ENCODE measurements around the gene C1QTNF5.

Gene C1QTNF5

DNA sequence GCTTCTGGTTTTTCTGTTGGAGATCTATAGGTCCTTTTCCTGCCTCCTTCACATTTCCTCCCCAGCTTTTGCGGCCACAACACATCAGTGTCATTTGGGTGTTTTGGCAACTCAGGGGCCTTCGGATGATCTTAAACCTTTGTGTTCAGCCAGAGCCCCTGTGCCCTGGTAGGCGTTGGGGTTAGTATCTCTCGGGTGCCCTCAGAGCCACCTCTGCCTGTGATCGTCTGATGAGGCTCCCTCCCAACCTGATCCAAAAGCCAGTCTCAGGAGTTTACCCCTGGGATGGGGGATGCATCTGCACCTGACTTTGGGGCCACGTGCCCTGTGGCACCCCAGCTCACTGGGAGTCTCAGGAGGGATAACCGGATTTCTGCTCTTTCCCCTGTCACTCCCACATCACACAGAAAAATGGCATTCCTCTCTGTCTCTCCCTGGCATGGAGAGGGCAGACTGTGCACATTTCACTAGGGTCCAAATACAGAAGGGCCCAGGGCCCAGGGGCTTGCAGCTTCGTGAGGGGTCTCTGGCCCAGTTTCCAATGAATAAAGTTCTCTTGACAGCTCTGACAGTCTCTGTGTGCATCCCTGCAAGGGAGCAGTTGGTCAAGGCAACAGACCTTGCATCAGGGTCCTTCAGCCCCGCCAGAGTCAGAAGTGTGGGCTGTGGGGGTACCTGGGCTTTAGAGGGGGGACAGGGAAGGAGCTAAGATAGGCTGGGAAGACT lies 3.8 kb downstream of the C1QTNF5 start:
- DNase-seq = no peak

DNA sequence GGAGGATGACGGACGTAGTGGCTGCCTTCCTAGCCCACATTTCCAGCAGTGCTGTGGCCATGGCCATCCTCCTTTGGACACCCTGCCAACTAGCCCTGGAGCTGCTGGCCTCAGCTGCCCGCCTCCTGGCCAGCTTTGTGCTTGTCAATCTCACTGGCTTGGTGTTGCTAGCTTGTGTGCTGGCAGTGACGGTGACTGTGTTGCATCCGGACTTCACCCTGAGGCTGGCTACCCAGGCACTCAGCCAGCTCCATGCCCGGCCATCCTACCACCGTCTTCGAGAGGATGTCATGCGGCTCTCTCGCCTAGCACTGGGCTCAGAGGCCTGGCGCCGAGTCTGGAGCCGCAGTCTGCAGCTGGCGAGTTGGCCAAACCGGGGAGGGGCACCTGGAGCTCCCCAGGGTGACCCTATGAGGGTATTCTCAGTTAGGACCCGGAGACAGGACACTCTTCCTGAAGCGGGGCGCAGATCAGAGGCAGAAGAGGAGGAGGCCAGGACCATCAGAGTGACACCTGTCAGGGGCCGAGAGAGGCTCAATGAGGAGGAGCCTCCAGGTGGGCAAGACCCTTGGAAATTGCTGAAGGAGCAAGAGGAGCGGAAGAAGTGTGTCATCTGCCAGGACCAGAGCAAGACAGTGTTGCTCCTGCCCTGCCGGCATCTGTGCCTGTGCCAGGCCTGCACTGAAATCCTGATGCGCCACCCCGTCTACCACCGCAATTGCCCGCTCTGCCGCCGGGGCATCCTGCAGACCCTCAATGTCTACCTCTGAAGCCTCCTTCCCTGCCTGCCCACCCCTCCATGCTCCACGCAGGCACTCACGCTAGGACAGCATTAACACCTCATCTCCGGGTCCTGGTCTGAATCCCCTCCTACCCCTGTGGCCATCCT lies 4.8 kb downstream of the C1QTNF5 start:
- no peak for DNase-seq

DNA sequence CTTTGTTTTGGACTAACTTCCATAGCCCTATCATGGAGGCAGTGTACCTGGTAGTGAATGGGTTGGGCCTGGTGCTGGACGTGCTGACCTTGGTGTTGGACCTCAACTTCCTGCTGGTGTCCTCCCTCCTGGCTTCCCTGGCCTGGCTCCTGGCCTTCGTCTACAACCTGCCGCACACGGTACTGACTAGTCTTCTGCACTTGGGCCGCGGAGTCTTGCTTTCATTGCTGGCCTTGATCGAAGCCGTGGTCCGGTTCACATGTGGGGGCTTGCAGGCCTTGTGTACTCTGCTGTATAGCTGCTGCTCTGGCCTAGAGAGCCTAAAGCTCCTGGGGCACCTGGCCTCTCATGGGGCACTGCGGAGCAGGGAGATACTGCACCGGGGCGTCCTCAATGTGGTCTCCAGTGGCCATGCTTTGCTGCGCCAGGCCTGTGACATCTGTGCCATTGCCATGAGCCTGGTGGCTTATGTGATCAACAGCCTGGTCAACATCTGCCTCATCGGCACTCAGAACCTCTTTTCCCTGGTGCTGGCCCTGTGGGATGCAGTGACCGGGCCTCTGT lies 5.5 kb downstream of the C1QTNF5 start:
- DNase-seq = no peak

DNA sequence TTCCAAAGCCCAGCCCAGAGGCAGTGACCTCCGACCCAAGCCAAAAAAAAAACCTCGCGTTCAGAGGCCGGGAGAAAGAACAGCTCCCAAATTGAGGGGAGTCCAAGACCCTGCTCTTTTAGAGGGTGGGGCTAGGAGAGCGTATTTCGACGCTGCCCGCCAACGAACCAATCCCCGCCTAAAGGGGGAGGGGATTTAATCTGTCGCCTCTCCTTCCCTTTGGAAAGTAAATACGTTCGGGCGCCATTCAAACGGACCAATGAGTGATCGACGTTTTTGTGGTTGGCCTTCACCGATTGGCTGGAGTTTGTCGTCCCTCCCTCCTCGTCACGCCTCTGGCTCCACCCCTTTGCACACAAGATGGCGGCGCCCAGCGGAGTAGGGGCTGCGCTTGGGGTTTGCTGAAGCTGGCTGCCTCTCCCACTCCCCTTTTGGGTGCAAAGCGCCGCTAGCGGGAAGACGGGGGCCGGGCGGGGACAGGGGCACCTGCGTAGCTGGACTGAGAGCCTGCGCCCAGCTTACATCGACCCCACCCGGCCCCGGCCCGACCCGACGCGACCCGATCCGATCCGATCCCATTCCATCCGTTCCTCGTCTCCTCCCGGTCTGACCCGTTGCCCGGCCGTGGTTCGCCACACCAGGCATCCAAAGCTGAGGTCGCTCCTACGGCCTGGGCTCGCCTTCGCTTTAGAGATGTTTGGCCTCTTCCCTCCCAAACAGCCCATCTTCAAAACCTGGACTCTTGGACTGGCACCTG lies 6.3 kb downstream of the C1QTNF5 start, which contains the start of gene RNF26:
RNF26 (plus strand) TSS at position 354 of the 757 bp plus-strand sequence. CDS start 596 bp downstream, outside the sequence.
- DNase-seq = peak; percentile 96 to 99

DNA sequence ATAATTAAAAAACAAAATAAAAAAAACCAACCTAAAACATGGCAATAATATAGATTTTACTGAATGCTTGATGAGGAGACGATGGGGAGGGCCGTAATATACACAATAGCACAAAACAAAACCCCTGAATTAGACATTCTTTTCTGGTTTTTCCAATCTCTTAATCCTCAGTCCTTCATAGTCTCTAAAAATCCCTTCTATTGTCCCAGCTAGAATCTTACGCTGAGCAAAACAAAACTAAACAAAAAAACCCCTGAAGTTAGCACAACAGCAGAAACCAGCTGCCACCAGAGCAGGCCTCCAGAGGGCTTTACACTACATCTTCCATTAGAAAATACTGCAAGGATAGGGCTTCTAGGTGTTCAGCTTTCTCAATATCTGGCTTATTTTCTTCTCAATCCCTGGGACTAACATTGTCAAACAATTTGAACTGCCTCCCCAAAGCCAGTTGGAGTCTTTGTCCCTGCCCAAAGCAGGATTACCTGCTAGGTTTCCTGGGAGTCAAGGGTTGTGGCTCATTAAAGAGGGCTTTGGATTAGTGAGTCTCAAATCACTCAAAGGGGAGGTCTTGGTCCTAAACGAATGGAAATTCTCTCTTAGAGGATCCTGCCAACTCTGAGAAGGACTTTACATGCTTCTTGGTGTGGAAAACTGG lies 8.4 kb downstream of the C1QTNF5 start:
- DNase-seq = no peak

DNA sequence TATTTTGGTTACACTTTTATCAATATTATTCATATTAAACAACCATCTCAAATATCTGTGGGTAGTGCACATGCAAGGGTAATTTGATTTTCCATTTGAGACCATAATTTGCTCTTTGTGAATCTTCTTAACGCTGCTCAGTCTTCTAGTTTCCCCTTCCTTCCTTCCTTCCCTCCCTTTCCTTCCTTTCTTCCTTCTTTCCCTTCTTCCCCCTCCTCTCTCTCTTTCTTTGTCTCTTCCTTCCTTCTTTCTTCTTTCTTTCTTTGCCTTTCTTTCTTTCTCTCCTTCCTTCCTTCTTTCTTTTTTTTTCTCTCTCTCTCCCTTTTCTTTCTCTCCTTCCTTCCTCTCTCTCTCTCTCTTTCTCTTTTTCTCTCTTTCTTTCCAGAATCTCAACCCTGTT lies 10.4 kb downstream of the C1QTNF5 start:
- DNase-seq = no peak

DNA sequence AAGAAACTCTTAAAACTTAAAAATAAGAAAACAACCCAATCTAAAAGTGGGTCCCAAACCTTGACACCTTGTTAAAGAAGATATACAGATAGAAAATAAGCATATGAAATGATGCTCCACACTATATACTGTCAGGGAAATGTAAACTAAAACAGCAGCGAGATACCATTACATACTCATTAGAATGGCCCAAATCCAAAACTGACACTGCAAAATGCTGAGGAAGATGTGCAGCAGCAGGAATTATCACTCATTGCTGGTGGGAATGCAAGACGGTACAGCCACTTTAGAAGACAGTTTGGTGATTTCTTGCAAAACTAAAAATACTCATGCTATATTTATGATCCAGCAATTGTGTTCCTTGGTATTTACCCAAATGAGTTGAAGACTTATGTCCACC lies 11.4 kb downstream of the C1QTNF5 start:
- no peak for DNase-seq

DNA sequence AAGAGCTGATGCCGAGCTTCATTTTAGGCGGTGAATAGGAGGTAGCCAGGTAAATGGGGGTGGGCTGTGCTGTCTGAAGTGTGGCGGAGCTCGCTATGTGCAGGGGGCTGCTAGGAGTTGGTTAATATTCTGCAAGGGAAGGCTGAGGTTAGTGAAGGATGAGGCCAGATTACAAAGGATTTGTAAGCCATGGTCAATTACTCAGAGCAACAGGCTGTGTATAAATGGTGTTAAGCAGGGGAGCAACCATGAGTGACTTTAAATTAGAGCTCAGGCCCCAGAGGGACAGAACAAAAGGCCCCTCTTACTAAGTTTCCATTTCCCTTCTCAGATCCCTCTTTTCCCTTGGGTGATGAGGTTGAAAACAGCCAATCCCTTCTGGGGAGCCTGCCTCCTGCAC lies 16.5 kb downstream of the C1QTNF5 start:
- DNase-seq = no peak

DNA sequence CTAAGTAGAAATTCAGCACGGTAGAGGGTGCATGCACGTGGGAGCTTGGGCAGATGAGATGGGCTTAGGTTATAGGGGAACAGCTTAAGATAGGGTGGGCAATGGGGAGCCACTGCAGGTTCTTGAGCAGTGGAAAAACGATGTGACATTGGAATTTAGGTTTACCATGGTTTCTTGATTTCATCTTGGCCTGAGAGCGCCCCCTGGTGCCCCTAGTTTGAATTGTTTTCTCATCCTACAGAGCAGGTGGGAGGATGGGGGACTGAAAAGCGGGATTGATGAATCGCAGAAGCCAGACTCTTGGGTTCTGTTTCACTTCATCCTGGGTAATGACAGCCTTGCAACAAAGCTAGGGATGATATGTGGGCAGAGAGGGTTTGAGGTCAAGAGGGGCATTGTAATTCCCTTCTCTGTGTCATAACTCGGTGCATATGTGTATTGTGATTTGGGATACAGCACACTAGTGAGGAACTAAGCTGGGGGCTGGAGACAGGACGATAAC lies 17.1 kb downstream of the C1QTNF5 start:
- peak; percentile 44 to 90 for DNase-seq

DNA sequence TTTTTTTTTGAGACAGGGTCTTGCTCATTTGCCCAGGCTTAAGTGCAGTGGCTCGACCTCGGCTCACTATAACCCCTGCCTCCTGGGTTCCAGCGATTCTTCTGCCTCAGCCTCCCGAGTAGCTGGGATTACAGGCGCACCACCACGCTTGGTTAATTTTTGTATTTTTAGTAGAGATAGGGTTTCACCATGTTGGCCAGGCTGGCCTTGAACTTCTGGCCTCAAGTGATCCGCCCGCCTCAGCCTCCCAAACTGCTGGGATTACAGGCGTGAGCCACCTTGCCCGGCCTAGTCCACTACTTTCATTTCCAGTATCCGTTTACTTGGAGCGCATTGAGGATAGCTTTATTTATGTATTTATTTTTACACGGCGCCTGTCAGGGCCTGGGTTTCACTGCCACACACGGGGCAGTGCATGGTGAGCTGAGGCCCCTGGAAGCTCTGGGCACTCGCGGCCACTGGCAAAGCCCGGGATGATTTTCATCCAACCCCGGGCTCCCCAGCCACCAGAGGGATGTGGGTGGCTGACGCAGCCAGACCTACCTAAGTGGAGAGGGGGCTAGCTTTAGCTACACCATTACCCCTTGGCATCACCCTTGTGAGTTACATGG lies 17.7 kb downstream of the C1QTNF5 start:
- no peak for DNase-seq

DNA sequence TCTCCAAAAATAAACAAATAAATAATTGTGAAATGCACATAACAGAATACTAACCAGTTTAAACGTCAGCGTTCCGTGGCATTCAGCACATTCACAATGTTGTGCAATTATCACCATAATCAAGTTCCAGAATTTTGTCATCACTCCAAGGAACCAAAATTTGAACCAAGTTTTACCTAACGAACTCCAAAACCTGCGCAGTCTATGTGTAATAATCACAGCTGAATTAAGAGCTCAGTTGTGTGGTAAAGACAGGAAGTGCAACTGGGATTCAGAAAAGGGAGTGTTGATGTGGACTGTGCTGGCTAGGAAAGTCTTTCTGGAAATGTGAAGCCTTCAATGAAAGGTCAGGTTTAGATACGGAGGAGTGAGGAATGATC lies 18.3 kb downstream of the C1QTNF5 start:
- no peak for DNase-seq

DNA sequence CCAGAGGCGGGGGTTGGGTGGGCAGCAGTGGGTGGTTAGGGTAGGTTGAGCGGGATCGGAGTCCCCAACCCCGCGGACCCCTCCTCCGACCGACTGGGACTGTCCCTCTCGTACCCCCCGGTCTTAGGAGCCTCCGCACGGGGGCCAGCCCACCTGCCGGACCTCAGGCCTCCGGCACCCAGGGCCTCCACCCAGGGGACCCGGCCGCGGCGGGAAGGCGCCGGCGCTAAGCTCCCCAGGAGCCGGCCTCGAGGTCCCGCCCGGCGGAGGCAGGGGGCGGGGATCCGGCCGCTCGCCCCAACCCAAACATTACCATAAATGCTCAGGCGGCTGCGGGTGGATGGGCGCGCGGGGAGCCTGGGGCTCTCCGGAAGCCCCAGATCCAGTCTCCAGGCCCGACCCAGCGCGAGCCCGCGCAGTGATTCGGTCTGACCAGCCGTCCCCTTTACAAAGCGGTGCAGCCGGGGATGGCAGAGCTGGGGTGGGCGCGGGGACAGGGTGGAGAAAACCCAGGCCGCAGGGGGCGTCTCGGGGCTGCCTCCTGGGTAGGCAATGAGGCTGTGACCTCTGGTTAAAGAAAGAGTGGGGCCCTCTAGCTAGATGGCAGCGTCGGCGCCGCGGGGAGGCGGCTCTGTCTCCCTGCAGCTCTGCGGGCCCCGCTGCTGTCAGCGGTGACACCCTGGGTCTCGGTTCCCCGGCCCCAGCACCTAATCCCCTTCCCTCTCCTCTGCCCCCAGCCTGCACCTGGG lies 19.7 kb downstream of the C1QTNF5 start:
- no peak for DNase-seq

DNA sequence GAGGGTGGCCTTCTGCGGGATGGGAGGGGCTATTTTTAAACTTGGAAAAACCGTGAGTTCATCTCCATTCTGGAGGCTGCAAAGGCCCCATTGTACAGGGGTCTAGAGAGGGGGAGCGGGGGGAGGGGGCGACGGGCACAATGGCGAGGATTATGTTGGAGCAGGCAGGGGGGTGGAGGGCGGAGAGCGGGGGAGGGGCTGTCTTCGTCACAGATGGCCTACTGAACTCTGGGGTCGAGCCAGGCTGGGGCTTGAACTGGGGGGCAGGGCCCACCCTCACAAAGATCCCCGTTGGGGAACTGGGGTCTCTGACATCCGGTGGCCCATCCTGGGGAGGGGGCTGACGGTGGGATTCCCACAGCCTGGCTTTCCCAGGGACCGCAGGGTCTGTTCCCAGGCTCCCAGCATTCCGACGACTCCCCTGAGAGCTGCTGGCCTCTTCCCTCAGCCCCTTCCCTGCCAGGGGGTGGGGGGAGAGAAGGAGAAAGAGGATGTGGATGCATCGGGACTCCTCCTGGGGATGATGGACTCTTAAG lies 20.4 kb downstream of the C1QTNF5 start:
- DNase-seq = no peak

DNA sequence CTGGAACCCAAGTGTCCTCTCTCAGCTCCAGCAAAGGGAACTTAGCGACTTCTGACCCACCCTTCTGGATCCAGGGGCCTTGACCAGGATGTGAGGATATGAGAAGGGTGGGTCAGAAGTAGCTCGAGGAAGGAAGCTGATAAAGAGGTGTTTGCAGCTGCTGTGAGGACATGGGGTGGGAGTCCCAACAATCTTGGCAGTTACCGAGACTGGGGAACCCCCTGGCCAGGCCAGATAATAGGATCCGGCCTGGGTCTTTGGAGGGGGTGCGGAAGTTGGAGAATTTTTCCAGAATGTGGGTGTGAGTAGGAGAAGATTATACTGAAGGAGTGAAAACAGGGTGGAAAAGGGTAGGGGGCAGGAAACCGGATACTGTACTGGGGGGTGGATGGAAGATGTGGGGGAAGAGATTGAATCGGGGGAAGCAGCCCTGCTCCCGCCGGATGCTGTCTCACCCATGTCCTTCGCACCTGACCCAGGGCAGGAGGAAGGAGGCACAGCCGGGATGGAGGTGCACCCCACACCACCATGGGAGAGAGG lies 20.9 kb downstream of the C1QTNF5 start:
- no peak for DNase-seq

DNA sequence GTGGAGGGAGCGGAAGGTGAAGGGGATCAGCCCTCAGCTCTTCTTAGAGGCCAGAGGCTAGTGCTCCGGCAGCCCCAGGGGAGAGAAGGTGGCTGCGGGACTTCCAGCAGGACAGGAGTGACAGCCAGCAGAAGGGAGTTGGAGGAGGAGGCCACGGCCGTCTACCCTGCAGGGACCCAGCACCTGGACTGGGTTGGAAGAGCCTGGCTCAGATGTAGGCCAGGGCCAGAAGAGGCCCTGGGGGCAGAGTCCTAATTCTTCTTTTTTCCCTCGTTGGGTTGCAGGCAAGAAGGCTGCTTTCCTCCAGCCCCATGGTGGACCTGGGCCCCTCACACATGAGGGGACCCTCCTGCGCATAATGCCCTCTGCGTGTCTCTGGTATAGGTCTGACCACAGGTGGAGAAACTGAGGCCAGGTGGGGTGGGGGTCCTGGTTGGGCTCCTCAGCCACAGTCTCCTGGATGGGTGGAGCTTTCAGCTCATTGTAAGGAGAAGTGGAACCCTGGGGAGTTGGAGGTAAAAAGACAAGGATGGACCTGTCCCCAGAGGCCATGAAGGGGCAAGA lies 21.5 kb downstream of the C1QTNF5 start:
- no peak for DNase-seq

DNA sequence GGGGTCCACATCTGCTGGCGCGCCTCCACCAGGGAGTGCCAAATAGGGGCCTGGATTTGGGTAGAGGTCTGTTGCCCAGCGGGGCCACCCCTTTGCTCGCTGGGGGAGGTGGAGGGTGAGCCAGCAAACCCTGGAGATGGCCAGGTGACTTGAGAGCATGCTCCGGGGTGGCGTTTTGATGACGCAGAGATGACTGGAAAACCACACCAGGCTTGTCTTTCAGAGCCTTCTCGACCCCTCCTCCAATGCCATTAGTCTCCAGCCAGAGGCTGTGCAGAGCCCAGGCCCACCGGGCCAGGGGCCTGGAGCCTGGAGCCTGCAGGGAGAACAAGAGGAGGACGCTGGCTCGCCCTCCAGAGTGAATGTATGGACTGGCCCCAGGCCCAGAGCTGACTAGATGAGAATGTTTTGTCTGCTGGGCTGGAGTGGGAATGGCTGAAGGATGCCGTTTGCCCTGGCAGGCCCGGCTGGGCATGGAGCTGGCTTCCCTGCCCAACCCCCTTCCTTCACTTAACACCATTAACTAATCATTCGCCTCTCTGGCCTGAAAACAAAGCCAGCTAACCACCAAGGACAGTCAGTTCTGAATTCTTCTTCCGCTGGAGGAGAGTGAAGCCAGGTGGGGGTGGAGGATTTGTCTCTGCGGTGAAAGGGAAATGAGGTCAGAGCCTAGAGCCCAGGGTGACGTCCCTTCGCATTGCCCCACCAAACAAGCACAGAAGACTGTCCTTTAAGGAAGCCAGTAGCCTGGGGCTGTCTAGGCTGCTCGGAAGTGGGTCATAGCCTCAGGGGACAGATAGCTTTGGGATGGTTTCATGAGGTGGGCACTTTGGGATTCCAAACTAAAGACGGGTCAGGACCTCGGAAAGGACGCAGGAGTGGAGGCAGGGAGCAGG lies 22.2 kb downstream of the C1QTNF5 start:
- peak in 1 of 2 donors; percentile 22 for DNase-seq

DNA sequence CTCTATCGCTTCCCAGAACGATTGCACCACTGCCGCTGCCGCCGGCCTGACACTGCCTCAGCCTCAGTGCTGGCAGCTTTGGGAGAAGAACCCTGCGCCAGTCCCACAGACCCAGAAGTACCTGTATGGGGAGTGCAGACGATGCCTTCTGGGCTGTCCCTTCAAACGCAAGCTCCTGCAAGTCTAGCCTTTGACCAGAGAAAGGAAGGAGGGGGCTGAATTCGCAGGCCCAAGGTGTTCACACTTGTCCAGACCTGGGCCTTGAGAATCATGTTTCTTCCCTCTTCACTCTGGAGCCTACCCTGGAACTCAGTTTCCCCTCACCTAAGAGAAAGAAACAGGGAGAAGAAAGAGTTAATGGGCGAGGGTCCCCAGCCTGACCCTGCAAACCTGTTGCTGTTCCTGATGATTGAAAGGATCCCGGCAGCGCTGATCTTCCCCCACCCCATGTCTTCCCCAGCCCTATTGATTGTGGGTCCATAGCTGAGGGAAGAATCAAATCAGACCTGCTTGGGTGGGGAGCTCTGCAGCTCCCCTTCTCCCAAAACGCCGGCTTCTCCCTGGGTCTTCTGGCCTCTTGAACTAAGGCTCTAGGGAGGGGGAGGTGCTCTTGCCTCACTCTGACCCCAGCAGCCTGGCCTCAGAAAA lies 23.0 kb downstream of the C1QTNF5 start:
- no peak for DNase-seq
